Stomach smooth muscle (tissue), 2 donors: Measurements from ENCODE around the gene CLEC16A.

Source experiments
- H3K27ac ChIP-seq: one replicate; pipeline ENCODE4 v1.7.0; 2013; ENCODE audit warnings: mild to moderate bottlenecking, low read length, inconsistent platforms
- H3K27me3 ChIP-seq, 2 donors: one replicate each; pipeline ENCODE4 v1.7.0; 2013; ENCODE audit warnings: low read length in 2 of 2; ENCODE audit not compliant: insufficient read depth in 2 of 2, control insufficient read depth in 1 of 2
- H3K36me3 ChIP-seq, 2 donors: one replicate each; pipeline ENCODE4 v1.7.0; 2013; ENCODE audit warnings: low read length in 2 of 2; ENCODE audit not compliant: control insufficient read depth in 2 of 2, insufficient read depth in 2 of 2
- H3K4me1 ChIP-seq: one replicate; pipeline ENCODE4 v1.7.0; 2013; ENCODE audit warnings: low read length; ENCODE audit not compliant: control insufficient read depth, insufficient read depth
- H3K4me3 ChIP-seq, 2 donors: one replicate each; pipeline ENCODE4 v1.7.0; 2013; ENCODE audit warnings: low read length in 2 of 2
- H3K9ac ChIP-seq, 2 donors: one replicate each; pipeline ENCODE4 v1.7.0; 2013; ENCODE audit warnings: low read length in 2 of 2, mild to moderate bottlenecking in 1 of 2
- H3K9me3 ChIP-seq, 2 donors: one replicate each; pipeline ENCODE4 v1.7.0; 2013; ENCODE audit warnings: low read length in 2 of 2; ENCODE audit not compliant: control insufficient read depth in 2 of 2
- donor health status: healthy.
- donor health status: Pancreatic carcinoma.

CLEC16A gene

DNA sequence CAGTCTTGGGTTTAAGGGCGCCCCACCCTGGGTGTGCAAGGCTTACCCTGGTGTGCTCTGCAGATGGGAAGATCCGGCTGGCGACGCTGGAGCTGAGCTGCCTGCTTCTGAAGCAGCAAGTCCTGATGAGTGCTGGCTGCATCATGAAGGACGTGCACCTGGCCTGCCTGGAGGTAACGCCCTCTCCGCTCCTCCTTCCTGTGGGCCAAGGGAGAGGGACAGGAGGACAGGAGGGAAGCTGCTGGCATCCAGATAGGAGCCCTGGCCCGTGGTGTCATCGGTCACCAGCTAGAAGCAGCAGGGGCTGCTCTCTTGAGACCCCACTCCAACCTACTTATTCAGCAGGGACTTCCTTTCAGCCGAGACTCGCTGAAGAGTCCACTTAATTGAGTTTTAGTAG, 97.8 kb downstream of the CLEC16A start:
- no peaks in the 10 kb centered on the region for H3K9me3 ChIP-seq
- H3K27me3 ChIP-seq: no peaks in the 10 kb centered on the region
- peaks cover 24 to 25% of the 10 kb centered on the region in 2 donors for H3K36me3 ChIP-seq
- H3K9ac ChIP-seq: no peak overlapping the region
- no peak overlapping the region for H3K4me3 ChIP-seq
- no peak overlapping the region for H3K27ac ChIP-seq
- H3K4me1 ChIP-seq: peaks cover 16% of the 10 kb centered on the region

DNA sequence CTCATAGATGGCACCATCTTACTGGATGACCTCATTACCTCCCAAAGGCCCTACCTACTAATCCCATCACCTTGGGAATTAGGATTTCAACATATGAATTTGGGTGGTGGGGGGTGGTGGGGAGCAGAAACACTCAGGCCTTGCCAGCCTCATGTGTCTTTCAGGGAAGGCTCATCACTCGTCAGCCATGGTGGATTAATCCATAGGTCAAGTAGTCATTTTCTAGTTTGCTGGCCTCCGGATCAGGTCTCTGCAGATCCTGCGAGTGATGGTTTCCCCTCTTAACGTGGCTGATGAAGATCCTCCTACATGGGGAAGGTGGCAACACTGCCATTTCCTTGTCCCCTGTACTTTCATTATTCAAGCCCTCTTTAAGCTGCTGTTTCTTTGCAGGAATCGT, 101.1 kb downstream of the CLEC16A start:
- H3K9ac ChIP-seq: no peak overlapping the region
- H3K36me3 ChIP-seq: peaks cover 20 to 26% of the 10 kb centered on the region in 2 donors
- no peak overlapping the region for H3K27ac ChIP-seq
- peaks cover 18% of the 10 kb centered on the region for H3K4me1 ChIP-seq
- no peak overlapping the region for H3K4me3 ChIP-seq
- H3K27me3 ChIP-seq: no peaks in the 10 kb centered on the region
- H3K9me3 ChIP-seq: no peaks in the 10 kb centered on the region

GRCh38 chr16:11045846-11046245, 101.5 kb downstream of the CLEC16A start:
- Histone ChIP-seq H3K36me3 (peaks cover 17 to 25% of the 10 kb centered on the region in 2 donors), H3K9ac (no peak overlapping the region)

DNA sequence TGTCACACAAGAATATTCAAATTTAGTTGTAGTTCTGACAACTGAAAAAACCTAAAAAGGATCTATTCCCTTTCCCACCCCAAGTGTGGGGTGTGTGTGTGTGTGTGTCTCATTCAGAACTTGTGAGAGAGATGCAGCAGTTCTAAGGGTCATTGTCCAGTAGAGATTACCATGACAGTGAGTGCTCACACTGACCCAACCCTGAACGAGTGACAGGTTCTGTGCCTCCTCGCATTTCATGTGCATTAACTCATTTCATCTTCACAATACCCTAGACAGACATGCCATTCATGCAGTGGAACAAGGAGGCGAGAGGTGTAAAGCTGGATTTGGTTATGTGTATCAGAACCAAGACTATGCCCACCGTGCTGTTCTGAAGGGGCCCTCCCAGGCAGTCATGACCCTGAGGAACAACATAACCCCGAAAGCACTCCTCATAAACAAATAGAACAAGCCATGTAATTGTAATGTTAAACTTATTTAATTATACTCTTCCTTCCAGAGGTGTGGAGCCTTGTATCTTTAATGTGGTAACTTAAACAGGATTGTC, 102.1 kb downstream of the CLEC16A start:
- no peak overlapping the region for H3K9ac ChIP-seq
- no peak overlapping the region for H3K4me3 ChIP-seq
- no peak overlapping the region for H3K27ac ChIP-seq
- no peaks in the 10 kb centered on the region for H3K27me3 ChIP-seq
- peaks cover 18% of the 10 kb centered on the region for H3K4me1 ChIP-seq
- no peaks in the 10 kb centered on the region for H3K9me3 ChIP-seq
- H3K36me3 ChIP-seq: peaks cover 11 to 19% of the 10 kb centered on the region in 2 donors

More at GRCh38 chr16:11045846-11046245, 101.5 kb downstream of the CLEC16A start:
- H3K4me3 ChIP-seq: no peak overlapping the region
- peaks cover 18% of the 10 kb centered on the region for H3K4me1 ChIP-seq
- no peaks in the 10 kb centered on the region for H3K9me3 ChIP-seq
- no peaks in the 10 kb centered on the region for H3K27me3 ChIP-seq
- H3K27ac ChIP-seq: no peak overlapping the region

- Histone ChIP-seq H3K27me3 (no peaks in the 10 kb centered on the region), H3K4me1 (peaks cover 18% of the 10 kb centered on the region), H3K9ac (no peak overlapping the region), H3K36me3 (peaks cover 6 to 24% of the 10 kb centered on the region in 2 donors), H3K9me3 (no peaks in the 10 kb centered on the region), H3K27ac (peak overlapping the region; percentile 2), H3K4me3 (no peak overlapping the region)
These were observed 102.7 kb downstream of the CLEC16A start for GRCh38 chr16:11047057-11047456.

DNA sequence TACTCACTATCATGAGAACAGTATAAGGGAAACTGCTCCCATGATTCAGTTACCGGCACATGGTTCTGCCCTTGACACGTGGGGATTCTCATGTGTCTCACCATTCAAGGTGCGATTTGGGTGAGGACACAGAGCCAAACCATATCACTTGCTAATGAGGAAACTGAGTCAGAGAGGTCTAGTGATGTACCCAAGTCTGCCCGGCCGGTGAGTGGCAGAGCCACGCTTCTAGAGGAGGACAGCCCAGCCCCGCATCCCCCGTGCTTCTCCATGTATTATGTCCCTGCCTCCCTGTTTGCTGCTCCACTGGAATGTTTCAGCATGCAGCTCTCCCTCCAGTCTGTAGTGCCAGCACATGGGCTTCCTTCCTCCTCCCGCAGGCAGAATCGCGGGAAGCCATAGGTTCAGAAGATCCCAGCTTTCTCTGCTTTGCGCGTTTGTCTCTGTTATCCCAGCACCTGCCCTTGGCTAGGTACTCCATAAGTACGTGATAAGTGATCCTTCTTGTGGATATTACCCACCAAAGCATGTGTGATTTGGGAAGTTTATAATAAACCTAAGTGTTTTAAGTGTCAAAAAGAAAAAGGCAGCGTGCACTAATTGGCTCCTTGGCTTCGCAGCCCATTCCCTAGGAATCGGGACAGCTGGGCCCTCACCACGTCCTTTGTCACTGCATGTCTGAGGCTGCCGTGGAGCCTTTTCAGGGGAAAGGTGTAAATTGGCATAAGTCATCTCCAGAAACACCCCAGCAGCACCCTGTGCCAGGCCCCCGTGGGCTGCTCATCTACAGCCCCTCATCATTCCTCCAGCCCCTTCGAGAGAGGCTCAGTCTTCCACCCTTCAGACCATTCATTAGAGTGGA, 103.8 kb downstream of the CLEC16A start:
- no peak overlapping the region for H3K27ac ChIP-seq
- H3K36me3 ChIP-seq: peaks cover 4 to 25% of the 10 kb centered on the region in 2 donors
- peaks cover 18% of the 10 kb centered on the region for H3K4me1 ChIP-seq

DNA sequence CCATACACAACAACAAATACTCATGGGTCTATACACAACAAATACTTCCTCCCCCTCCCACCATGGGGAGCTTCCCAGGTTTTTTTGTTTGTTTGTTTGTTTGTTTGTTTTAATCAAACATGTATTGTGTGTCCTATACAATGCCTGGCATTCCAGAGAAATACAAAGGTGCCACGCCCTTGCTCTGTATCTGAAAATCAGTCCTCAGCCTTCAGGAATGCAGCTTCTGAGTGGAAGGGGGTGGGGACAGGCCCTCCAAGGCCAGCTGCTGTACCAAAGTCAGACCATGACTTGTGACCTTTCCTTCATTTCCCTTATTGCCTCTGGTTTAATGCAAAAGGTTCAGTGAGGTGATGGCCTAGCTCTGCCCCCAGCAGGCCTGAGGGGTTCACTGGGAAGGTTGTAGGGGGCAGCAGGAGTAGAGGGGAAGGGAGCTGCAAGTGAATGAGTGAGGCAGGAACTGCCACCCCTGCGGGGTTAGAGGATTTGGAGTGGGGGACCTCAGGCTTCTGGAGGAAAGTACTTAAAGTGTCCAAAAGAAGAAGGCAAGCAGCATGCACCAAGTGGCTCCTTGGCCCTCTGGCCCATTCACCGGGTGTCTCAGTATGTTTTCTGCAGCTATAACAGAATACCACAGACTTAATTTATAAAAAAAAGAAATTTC, 105.2 kb downstream of the CLEC16A start:
- peaks cover 6 to 34% of the 10 kb centered on the region in 2 donors for H3K36me3 ChIP-seq
- H3K9ac ChIP-seq: no peak overlapping the region

More for the DNA sequence above, 103.8 kb downstream of the CLEC16A start:
- Histone ChIP-seq H3K9me3 (no peaks in the 10 kb centered on the region), H3K27me3 (no peaks in the 10 kb centered on the region), H3K9ac (no peak overlapping the region), H3K4me3 (no peak overlapping the region)

DNA sequence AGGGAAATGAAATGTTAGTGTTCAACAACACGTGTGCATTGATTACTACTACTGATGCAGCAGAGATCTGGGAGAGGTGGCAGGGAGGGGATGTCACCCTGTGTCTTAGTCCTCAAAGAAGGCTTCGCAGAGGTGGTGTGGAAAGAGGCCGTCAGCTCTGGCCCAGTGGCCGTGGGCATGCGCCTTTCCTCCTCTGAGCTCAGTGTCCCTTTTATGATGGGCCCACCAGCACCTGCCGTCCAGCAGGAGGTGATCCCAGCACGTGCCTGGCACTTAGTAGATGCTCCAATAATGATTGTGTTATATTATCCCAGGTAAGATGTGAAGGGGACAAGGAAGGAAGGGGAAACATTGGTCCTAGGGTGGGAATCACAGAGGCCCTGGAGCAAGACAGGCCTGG, 106.2 kb downstream of the CLEC16A start:
- Histone ChIP-seq H3K27me3 (no peaks in the 10 kb centered on the region), H3K4me3 (no peak overlapping the region), H3K36me3 (peaks cover 6 to 33% of the 10 kb centered on the region in 2 donors), H3K9me3 (no peaks in the 10 kb centered on the region), H3K4me1 (peaks cover 17% of the 10 kb centered on the region), H3K9ac (no peak overlapping the region), H3K27ac (no peak overlapping the region)

More for the DNA sequence above, 105.2 kb downstream of the CLEC16A start:
- Histone ChIP-seq H3K4me1 (peaks cover 18% of the 10 kb centered on the region), H3K4me3 (no peak overlapping the region), H3K9me3 (no peaks in the 10 kb centered on the region), H3K27me3 (no peaks in the 10 kb centered on the region), H3K27ac (no peak overlapping the region)

DNA sequence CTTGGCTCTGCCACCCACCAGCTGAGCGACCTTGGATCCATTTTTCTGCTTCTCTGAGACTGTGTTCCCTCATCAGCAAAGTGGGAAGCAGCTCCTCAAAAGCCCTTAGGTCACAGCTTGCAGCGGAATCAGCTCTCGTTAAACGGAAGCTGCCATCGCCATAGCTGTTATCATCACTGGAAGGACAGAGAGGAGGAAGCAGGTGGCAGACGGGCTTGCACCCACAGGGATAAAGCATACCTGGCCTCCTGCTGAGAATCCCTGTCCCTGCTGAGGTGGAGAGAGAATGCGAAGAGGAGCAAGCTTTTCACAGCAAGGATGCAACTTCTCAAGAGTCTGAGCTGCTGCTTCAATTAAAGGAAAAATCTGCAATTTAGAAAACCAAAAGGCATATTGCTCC, 106.6 kb downstream of the CLEC16A start:
- Histone ChIP-seq H3K9ac (no peak overlapping the region), H3K9me3 (no peaks in the 10 kb centered on the region), H3K27me3 (no peaks in the 10 kb centered on the region), H3K27ac (no peak overlapping the region), H3K4me1 (peaks cover 14% of the 10 kb centered on the region), H3K4me3 (no peak overlapping the region), H3K36me3 (peaks cover 6 to 30% of the 10 kb centered on the region in 2 donors)

GRCh38 chr16:11051430-11051829, 107.1 kb downstream of the CLEC16A start:
- no peak overlapping the region for H3K4me3 ChIP-seq
- H3K27me3 ChIP-seq: no peaks in the 10 kb centered on the region
- no peak overlapping the region for H3K9ac ChIP-seq
- peaks cover 6 to 30% of the 10 kb centered on the region in 2 donors for H3K36me3 ChIP-seq
- peaks cover 10% of the 10 kb centered on the region for H3K4me1 ChIP-seq
- no peak overlapping the region for H3K27ac ChIP-seq
- H3K9me3 ChIP-seq: no peaks in the 10 kb centered on the region
